Measurements from ENCODE around the gene PRKN.

GRCh38 chr6:161727083-161727833 is 1000.3 kb downstream of the PRKN start:
- TF ChIP-seq CTCF (IDR thresholded peaks at IDR 0.05), result no peak
- TF ChIP-seq POLR2A (IDR thresholded peaks at IDR 0.05), result no peak
